ENCODE measurements around the gene C15orf39.
"Not testable (repeated sequence)": the region's sequence is repeated elsewhere in the genome, so short reads cannot be mapped to it uniquely, and the experiment has no call there.

The C15orf39 gene

GRCh38 chr15:75237316-75237982 lies 35.8 kb downstream of the C15orf39 start:
- no peaks in the 10 kb centered on the region for H3K36me3 ChIP-seq (ENCODE audit: control insufficient read depth, low read length)
- H4K20me1 ChIP-seq (ENCODE audit: control insufficient read depth, insufficient read depth, low read depth, low read length), result no peaks in the 10 kb centered on the region
- H3K4me1 ChIP-seq (ENCODE audit: control insufficient read depth, low read length), result no peaks in the 10 kb centered on the region
- H3K27ac ChIP-seq (ENCODE audit: low read depth, low read length), result no peak overlapping the region
- H3K9me2 ChIP-seq (replicated peaks; ENCODE audit: control insufficient read depth, low read length), result no peaks in the 10 kb centered on the region
- TF ChIP-seq, protein P1, sequence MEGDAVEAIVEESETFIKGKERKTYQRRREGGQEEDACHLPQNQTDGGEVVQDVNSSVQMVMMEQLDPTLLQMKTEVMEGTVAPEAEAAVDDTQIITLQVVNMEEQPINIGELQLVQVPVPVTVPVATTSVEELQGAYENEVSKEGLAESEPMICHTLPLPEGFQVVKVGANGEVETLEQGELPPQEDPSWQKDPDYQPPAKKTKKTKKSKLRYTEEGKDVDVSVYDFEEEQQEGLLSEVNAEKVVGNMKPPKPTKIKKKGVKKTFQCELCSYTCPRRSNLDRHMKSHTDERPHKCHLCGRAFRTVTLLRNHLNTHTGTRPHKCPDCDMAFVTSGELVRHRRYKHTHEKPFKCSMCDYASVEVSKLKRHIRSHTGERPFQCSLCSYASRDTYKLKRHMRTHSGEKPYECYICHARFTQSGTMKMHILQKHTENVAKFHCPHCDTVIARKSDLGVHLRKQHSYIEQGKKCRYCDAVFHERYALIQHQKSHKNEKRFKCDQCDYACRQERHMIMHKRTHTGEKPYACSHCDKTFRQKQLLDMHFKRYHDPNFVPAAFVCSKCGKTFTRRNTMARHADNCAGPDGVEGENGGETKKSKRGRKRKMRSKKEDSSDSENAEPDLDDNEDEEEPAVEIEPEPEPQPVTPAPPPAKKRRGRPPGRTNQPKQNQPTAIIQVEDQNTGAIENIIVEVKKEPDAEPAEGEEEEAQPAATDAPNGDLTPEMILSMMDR (IDR thresholded peaks at IDR 0.05; ENCODE audit: low read depth, low read length, poor library complexity, severe bottlenecking), result no peak
- no peak for TF ChIP-seq EZH2phosphoT487 (IDR thresholded peaks at IDR 0.05; ENCODE audit: borderline replicate concordance, low read length)
- peaks cover 5% of the 10 kb centered on the region; the same call in 1 of the 2 replicates for H3K27me3 ChIP-seq (ENCODE audit: control insufficient read depth, low read length)
- no peaks in the 10 kb centered on the region for H3K79me2 ChIP-seq (ENCODE audit: control insufficient read depth, low read length)
- no peaks in the 10 kb centered on the region for H3K9me3 ChIP-seq (ENCODE audit: control insufficient read depth, insufficient read depth, low read length)
- H3K4me3 ChIP-seq (ENCODE audit: low read length), result no peak overlapping the region
- H3K4me2 ChIP-seq (ENCODE audit: low read length), result no peak overlapping the region
- no peaks in the 10 kb centered on the region for H3F3A ChIP-seq (ENCODE audit: control insufficient read depth, insufficient read depth)

GRCh38 chr15:75238150-75238549 lies 36.5 kb downstream of the C15orf39 start:
- no peaks in the 10 kb centered on the region for H3K9me3 ChIP-seq (ENCODE audit: control insufficient read depth, insufficient read depth, low read length)

DNA sequence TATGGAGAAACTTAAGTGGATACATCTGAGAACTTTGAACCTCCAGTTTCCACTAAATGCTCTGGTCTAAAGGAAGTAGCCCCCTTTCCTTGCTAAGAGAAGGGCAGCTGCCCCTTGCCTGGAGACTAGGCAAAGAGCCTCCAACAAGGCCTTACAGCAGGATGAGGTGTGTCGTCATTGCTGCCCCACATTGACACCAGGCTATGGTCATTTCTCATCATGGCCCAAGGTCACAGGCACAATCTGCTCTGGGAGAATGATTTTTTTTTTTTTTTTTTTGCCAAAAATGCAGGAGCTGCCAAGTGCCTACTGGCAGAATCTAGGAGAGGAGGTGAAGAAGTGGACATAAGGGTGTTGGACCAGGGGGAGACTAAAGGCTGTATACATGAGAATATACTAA lies 44.1 kb downstream of the C15orf39 start:
- not testable (repeated sequence) for H3K36me3 ChIP-seq (ENCODE audit: control insufficient read depth, low read length); H3K79me2 ChIP-seq (ENCODE audit: control insufficient read depth, low read length); H3K4me2 ChIP-seq (ENCODE audit: low read length); H3K9me3 ChIP-seq (ENCODE audit: control insufficient read depth, insufficient read depth, low read length); H3K4me1 ChIP-seq (ENCODE audit: control insufficient read depth, low read length); H4K20me1 ChIP-seq (ENCODE audit: control insufficient read depth, insufficient read depth, low read depth, low read length); H3F3A ChIP-seq (ENCODE audit: control insufficient read depth, insufficient read depth); H3K4me3 ChIP-seq (ENCODE audit: low read length); H3K27ac ChIP-seq (ENCODE audit: low read depth, low read length); H3K9me2 ChIP-seq (replicated peaks; ENCODE audit: control insufficient read depth, low read length)
- H3K27me3 ChIP-seq (ENCODE audit: control insufficient read depth, low read length), result peaks cover 15% of the 10 kb centered on the region

More at GRCh38 chr15:75238150-75238549, 36.5 kb downstream of the C15orf39 start:
- Histone ChIP-seq H3K36me3 (ENCODE audit: control insufficient read depth, low read length) (no peaks in the 10 kb centered on the region), H3K79me2 (ENCODE audit: control insufficient read depth, low read length) (no peaks in the 10 kb centered on the region), H4K20me1 (ENCODE audit: control insufficient read depth, insufficient read depth, low read depth, low read length) (no peaks in the 10 kb centered on the region), H3K4me3 (ENCODE audit: low read length) (no peak overlapping the region), H3K9me2 (replicated peaks; ENCODE audit: control insufficient read depth, low read length) (no peaks in the 10 kb centered on the region), H3K4me2 (ENCODE audit: low read length) (no peak overlapping the region), H3K27ac (ENCODE audit: low read depth, low read length) (no peak overlapping the region), H3K4me1 (ENCODE audit: control insufficient read depth, low read length) (no peaks in the 10 kb centered on the region), H3F3A (ENCODE audit: control insufficient read depth, insufficient read depth) (no peaks in the 10 kb centered on the region), H3K27me3 (ENCODE audit: control insufficient read depth, low read length) (peaks cover 5% of the 10 kb centered on the region; the same call in 1 of the 2 replicates)
- TF ChIP-seq EZH2phosphoT487 (IDR thresholded peaks at IDR 0.05; ENCODE audit: borderline replicate concordance, low read length), result no peak
- TF ChIP-seq, protein P1 (IDR thresholded peaks at IDR 0.05; ENCODE audit: low read depth, low read length, poor library complexity, severe bottlenecking), result no peak

DNA sequence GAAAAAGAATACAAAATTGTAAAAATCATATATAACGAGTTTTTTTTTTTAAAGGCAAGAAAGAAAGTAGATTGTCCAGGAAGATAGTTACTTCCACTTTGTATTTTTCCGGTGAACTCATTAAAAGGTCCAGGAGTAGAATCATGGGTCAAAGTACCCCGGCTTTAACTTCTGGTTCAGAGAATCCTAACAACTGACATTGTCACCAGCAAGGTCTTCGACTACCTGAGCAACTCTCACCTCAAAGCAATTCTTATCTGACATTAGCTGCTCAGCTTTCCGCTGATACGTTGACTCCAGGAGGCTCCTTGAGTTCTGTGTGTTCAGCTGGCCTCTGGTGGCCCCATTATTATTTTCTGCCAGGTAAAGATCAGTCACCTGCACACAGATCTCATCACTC lies 47.3 kb downstream of the C15orf39 start:
- not testable (repeated sequence) for H3F3A ChIP-seq (ENCODE audit: control insufficient read depth, insufficient read depth); H3K27ac ChIP-seq (ENCODE audit: low read depth, low read length); H3K9me2 ChIP-seq (replicated peaks; ENCODE audit: control insufficient read depth, low read length); H3K4me2 ChIP-seq (ENCODE audit: low read length); H3K4me3 ChIP-seq (ENCODE audit: low read length); H3K4me1 ChIP-seq (ENCODE audit: control insufficient read depth, low read length); H3K79me2 ChIP-seq (ENCODE audit: control insufficient read depth, low read length); H3K9me3 ChIP-seq (ENCODE audit: control insufficient read depth, insufficient read depth, low read length); H3K36me3 ChIP-seq (ENCODE audit: control insufficient read depth, low read length); H4K20me1 ChIP-seq (ENCODE audit: control insufficient read depth, insufficient read depth, low read depth, low read length)
- peaks cover 13% of the 10 kb centered on the region for H3K27me3 ChIP-seq (ENCODE audit: control insufficient read depth, low read length)

Measured in DOHH2 (cell line).